Liver (tissue), 3 donors: ENCODE measurements around the gene PARM1.

Source experiments
- ATF3 ChIP-seq: IDR thresholded peaks from 2 replicates; pipeline ENCODE4 v1.6.1; 2016; ENCODE audit warnings: antibody characterized with exemption
- EGR1 ChIP-seq, 2 donors: IDR thresholded peaks; 2 replicates each; pipeline ENCODE4 v1.6.1; 2016 to 2018; ENCODE audit warnings: antibody characterized with exemption in 2 of 2, low read depth in 2 of 2
- FOXA1 ChIP-seq: IDR thresholded peaks from 2 replicates; pipeline ENCODE4 v1.6.1; 2016; ENCODE audit warnings: antibody characterized with exemption
- FOXA2 ChIP-seq: IDR thresholded peaks from 2 replicates; pipeline ENCODE4 v1.6.1; 2016; ENCODE audit warnings: antibody characterized with exemption
- GABPA ChIP-seq, 2 donors: IDR thresholded peaks in 1 of 2; conservative IDR thresholded peaks in 1 of 2; 2 replicates each; pipeline ENCODE4 v1.6.1; 2016; ENCODE audit warnings: antibody characterized with exemption in 2 of 2, mild to moderate bottlenecking in 1 of 2, moderate library complexity in 1 of 2
- HNF4G ChIP-seq: IDR thresholded peaks from 2 replicates; pipeline ENCODE4 v1.6.1; 2016; ENCODE audit warnings: antibody characterized with exemption
- JUND ChIP-seq, 2 donors: IDR thresholded peaks; 2 replicates each; pipeline ENCODE4 v1.6.1; 2016; ENCODE audit warnings: antibody characterized with exemption in 2 of 2
- REST ChIP-seq: IDR thresholded peaks from 2 replicates; pipeline ENCODE4 v1.6.1; 2016; ENCODE audit warnings: antibody characterized with exemption, mild to moderate bottlenecking
- TAF1 ChIP-seq: conservative IDR thresholded peaks from 2 replicates; pipeline ENCODE4 v1.6.1; 2016; ENCODE audit warnings: antibody characterized with exemption, mild to moderate bottlenecking
- YY1 ChIP-seq: IDR thresholded peaks from 2 replicates; pipeline ENCODE4 v1.6.1; 2016; ENCODE audit warnings: antibody characterized with exemption, mild to moderate bottlenecking
- ZBTB33 ChIP-seq: IDR thresholded peaks from 2 replicates; pipeline ENCODE4 v1.6.1; 2016; ENCODE audit warnings: antibody characterized with exemption
- TF ChIP-seq, protein P1 (sequence below): fragments of 150-350 bp; IDR thresholded peaks from 2 replicates; pipeline ENCODE4 v1.5.1; 2017; ENCODE audit warnings: improper control_type of control experiment, low read depth, low read length; ENCODE audit not compliant: missing input control
- TF ChIP-seq, protein P2 (sequence below): IDR thresholded peaks from 2 replicates; pipeline ENCODE4 v1.6.1; 2016; ENCODE audit warnings: antibody characterized with exemption
- donor health status: healthy.
- donor health status: healthy.

GRCh38 chr4:74890341-74890740 is 42.6 kb upstream of the PARM1 start:
- TF ChIP-seq, protein P1, sequence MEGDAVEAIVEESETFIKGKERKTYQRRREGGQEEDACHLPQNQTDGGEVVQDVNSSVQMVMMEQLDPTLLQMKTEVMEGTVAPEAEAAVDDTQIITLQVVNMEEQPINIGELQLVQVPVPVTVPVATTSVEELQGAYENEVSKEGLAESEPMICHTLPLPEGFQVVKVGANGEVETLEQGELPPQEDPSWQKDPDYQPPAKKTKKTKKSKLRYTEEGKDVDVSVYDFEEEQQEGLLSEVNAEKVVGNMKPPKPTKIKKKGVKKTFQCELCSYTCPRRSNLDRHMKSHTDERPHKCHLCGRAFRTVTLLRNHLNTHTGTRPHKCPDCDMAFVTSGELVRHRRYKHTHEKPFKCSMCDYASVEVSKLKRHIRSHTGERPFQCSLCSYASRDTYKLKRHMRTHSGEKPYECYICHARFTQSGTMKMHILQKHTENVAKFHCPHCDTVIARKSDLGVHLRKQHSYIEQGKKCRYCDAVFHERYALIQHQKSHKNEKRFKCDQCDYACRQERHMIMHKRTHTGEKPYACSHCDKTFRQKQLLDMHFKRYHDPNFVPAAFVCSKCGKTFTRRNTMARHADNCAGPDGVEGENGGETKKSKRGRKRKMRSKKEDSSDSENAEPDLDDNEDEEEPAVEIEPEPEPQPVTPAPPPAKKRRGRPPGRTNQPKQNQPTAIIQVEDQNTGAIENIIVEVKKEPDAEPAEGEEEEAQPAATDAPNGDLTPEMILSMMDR = no peak
- TF ChIP-seq JUND (IDR thresholded peaks at IDR 0.05) (no peak), YY1 (no peak), EGR1 (IDR thresholded peaks at IDR 0.05; ENCODE audit: low read depth in 2 of 2) (no peak), FOXA1 (no peak), TAF1 (no peak), ATF3 (no peak), ZBTB33 (no peak), HNF4G (no peak), REST (no peak), FOXA2 (no peak), GABPA (IDR thresholded peaks at IDR 0.05 in 1 of 2, conservative IDR thresholded peaks at IDR 0.05 in 1 of 2) (no peak)
- TF ChIP-seq, protein P2, sequence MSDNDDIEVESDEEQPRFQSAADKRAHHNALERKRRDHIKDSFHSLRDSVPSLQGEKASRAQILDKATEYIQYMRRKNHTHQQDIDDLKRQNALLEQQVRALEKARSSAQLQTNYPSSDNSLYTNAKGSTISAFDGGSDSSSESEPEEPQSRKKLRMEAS = no peak
